Fibroblast of peridontal ligament (primary cell): ENCODE results near the gene GARIN5A.

Source experiments
- DNase-seq: peaks from one replicate; pipeline ENCODE4 v3.0.0-alpha.2; 2010; ENCODE audit errors: extremely low read depth

GARIN5A gene

GRCh38 chr19:50433201-50434180 lies 43.2 kb downstream of the GARIN5A start:
- no peak for DNase-seq

- no peak for DNase-seq
These were observed 44.2 kb downstream of the GARIN5A start, which contains the start of gene MYBPC2 for GRCh38 chr19:50432221-50433028. MYBPC2 (plus strand) TSS chr19:50432892; CDS start chr19:50432954, 62 bp downstream.

GRCh38 chr19:50431343-50432220 lies 45.1 kb downstream of the GARIN5A start:
- peak; percentile 66 for DNase-seq

- DNase-seq, result no peak
These were observed 45.7 kb downstream of the GARIN5A start for GRCh38 chr19:50430888-50431342.

- no peak for DNase-seq
These were observed 47.7 kb downstream of the GARIN5A start for GRCh38 chr19:50428772-50429463.

GRCh38 chr19:50427997-50428425 lies 48.6 kb downstream of the GARIN5A start:
- peak; percentile 75 for DNase-seq

GRCh38 chr19:50427318-50427925 lies 49.2 kb downstream of the GARIN5A start:
- DNase-seq, result no peak

GRCh38 chr19:50425581-50425980 lies 51.1 kb downstream of the GARIN5A start:
- no peak for DNase-seq

- no peak for DNase-seq
These were observed 53.2 kb downstream of the GARIN5A start for GRCh38 chr19:50423279-50424113.

- DNase-seq, result no peak
These were observed 54.0 kb downstream of the GARIN5A start for GRCh38 chr19:50422397-50423278.

- no peak for DNase-seq
These were observed 55.8 kb downstream of the GARIN5A start for GRCh38 chr19:50420808-50421207.

- DNase-seq, result no peak
These were observed 56.5 kb downstream of the GARIN5A start for GRCh38 chr19:50420127-50420526.

- DNase-seq, result no peak
These were observed 57.0 kb downstream of the GARIN5A start for GRCh38 chr19:50419580-50420035.

- DNase-seq, result no peak
These were observed 57.5 kb downstream of the GARIN5A start for GRCh38 chr19:50419022-50419579.

- no peak for DNase-seq
These were observed 58.2 kb downstream of the GARIN5A start, which contains the start of gene SPIB for GRCh38 chr19:50418176-50419021. SPIB (plus strand) TSS chr19:50418938; CDS start chr19:50418963, 25 bp downstream.
